ENCODE data around the gene FKBP5.

FKBP5 gene

GRCh38 chr6:35587167-35587566, 101.5 kb downstream of the FKBP5 start:
- Histone ChIP-seq H3K4me1 (ENCODE audit: insufficient read depth, low read length, severe bottlenecking) (peaks cover 8% of the 10 kb centered on the region), H3K27me3 (ENCODE audit: insufficient read depth, low read length) (no peaks in the 10 kb centered on the region), H3F3A (ENCODE audit: insufficient read depth, low read length) (peaks cover 4% of the 10 kb centered on the region; the same call in 1 of the 2 replicates), H3K9me2 (ENCODE audit: low read depth, low read length) (no peaks in the 10 kb centered on the region), H3K79me2 (ENCODE audit: insufficient read depth, low read length) (no peaks in the 10 kb centered on the region), H3K9ac (ENCODE audit: low read length) (no peak overlapping the region), H3K4me2 (ENCODE audit: low read length) (no peak overlapping the region), H2AFZ (ENCODE audit: low read length) (no peak overlapping the region), H3K9me3 (ENCODE audit: low read length) (no peaks in the 10 kb centered on the region), H3K4me3 (ENCODE audit: low read depth, low read length, poor library complexity, severe bottlenecking) (no peak overlapping the region), H3K36me3 (ENCODE audit: insufficient read depth, low read length) (peaks cover 78% of the 10 kb centered on the region), H4K20me1 (ENCODE audit: insufficient read depth, low read length) (no peaks in the 10 kb centered on the region), H3K27ac (ENCODE audit: low read depth, low read length, poor library complexity, severe bottlenecking) (no peak overlapping the region)
- TF ChIP-seq, protein P1, sequence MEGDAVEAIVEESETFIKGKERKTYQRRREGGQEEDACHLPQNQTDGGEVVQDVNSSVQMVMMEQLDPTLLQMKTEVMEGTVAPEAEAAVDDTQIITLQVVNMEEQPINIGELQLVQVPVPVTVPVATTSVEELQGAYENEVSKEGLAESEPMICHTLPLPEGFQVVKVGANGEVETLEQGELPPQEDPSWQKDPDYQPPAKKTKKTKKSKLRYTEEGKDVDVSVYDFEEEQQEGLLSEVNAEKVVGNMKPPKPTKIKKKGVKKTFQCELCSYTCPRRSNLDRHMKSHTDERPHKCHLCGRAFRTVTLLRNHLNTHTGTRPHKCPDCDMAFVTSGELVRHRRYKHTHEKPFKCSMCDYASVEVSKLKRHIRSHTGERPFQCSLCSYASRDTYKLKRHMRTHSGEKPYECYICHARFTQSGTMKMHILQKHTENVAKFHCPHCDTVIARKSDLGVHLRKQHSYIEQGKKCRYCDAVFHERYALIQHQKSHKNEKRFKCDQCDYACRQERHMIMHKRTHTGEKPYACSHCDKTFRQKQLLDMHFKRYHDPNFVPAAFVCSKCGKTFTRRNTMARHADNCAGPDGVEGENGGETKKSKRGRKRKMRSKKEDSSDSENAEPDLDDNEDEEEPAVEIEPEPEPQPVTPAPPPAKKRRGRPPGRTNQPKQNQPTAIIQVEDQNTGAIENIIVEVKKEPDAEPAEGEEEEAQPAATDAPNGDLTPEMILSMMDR (IDR thresholded peaks at IDR 0.05; ENCODE audit: low read length) = no peak
- no peak for TF ChIP-seq EZH2 (IDR thresholded peaks at IDR 0.05; ENCODE audit: borderline replicate concordance, low read length)

DNA sequence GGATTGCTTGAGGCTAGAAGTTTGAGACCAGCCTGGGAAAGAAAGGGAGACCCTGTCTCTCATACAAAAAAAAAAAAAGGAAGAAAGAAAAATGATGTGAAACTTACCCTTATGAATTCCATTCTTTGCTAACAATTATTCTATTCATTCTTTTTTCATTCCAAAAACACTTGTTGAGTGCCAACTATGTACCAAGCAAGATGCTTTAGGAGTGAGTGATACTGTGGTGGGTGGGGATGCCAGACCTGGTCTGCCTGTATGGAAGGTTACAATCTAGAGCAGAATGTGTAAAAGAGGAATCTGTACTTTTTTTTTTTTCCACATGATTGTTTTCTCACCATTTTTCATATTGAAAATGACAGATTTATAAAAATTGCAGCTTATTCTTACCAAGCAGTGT, 102.2 kb downstream of the FKBP5 start:
- Histone ChIP-seq H3K79me2 (ENCODE audit: insufficient read depth, low read length) (no peaks in the 10 kb centered on the region), H3K9me3 (ENCODE audit: low read length) (no peaks in the 10 kb centered on the region), H3K27ac (ENCODE audit: low read depth, low read length, poor library complexity, severe bottlenecking) (no peak overlapping the region), H3K27me3 (ENCODE audit: insufficient read depth, low read length) (no peaks in the 10 kb centered on the region), H3K4me1 (ENCODE audit: insufficient read depth, low read length, severe bottlenecking) (peaks cover 13% of the 10 kb centered on the region), H3K36me3 (ENCODE audit: insufficient read depth, low read length) (peaks cover 78% of the 10 kb centered on the region), H3K4me3 (ENCODE audit: low read depth, low read length, poor library complexity, severe bottlenecking) (no peak overlapping the region), H2AFZ (ENCODE audit: low read length) (no peak overlapping the region), H3K9me2 (ENCODE audit: low read depth, low read length) (no peaks in the 10 kb centered on the region), H3K4me2 (ENCODE audit: low read length) (no peak overlapping the region), H3F3A (ENCODE audit: insufficient read depth, low read length) (peaks cover 4% of the 10 kb centered on the region; the same call in 1 of the 2 replicates), H3K9ac (ENCODE audit: low read length) (no peak overlapping the region), H4K20me1 (ENCODE audit: insufficient read depth, low read length) (no peaks in the 10 kb centered on the region)
- TF ChIP-seq, protein P1 (IDR thresholded peaks at IDR 0.05; ENCODE audit: low read length) = no peak
- TF ChIP-seq EZH2 (IDR thresholded peaks at IDR 0.05; ENCODE audit: borderline replicate concordance, low read length) = no peak

DNA sequence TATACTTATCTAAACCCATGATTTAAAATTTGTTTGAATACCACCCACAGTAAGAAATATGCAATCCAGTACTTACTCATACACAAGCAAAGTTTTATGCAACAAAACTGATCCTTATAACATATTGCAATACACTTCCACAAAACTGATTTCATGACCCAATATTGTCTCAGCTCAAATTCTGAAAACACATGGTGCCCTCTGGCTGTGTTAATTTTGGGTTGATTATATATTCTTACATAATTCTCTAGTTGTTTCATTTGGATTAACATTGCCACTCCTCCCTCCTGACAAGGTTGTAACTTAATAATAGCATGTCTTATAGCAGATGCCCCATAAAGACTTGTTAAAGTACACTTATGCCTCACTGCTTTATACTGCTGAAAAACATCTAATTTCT, 103.1 kb downstream of the FKBP5 start:
- H3K4me3 ChIP-seq (ENCODE audit: low read depth, low read length, poor library complexity, severe bottlenecking) = no peak overlapping the region
- H4K20me1 ChIP-seq (ENCODE audit: insufficient read depth, low read length) = no peaks in the 10 kb centered on the region
- H3K9me3 ChIP-seq (ENCODE audit: low read length) = no peaks in the 10 kb centered on the region
- no peak overlapping the region for H3K9ac ChIP-seq (ENCODE audit: low read length)
- H3K79me2 ChIP-seq (ENCODE audit: insufficient read depth, low read length) = no peaks in the 10 kb centered on the region
- peaks cover 4% of the 10 kb centered on the region; the same call in 1 of the 2 replicates for H3F3A ChIP-seq (ENCODE audit: insufficient read depth, low read length)
- H3K27ac ChIP-seq (ENCODE audit: low read depth, low read length, poor library complexity, severe bottlenecking) = no peak overlapping the region
- H3K4me1 ChIP-seq (ENCODE audit: insufficient read depth, low read length, severe bottlenecking) = peaks cover 16% of the 10 kb centered on the region
- H3K4me2 ChIP-seq (ENCODE audit: low read length) = no peak overlapping the region
- peaks cover 74% of the 10 kb centered on the region for H3K36me3 ChIP-seq (ENCODE audit: insufficient read depth, low read length)
- no peak for TF ChIP-seq EZH2 (IDR thresholded peaks at IDR 0.05; ENCODE audit: borderline replicate concordance, low read length)
- TF ChIP-seq, protein P1 (IDR thresholded peaks at IDR 0.05; ENCODE audit: low read length) = no peak
- no peaks in the 10 kb centered on the region for H3K9me2 ChIP-seq (ENCODE audit: low read depth, low read length)
- H3K27me3 ChIP-seq (ENCODE audit: insufficient read depth, low read length) = no peaks in the 10 kb centered on the region
- no peak overlapping the region for H2AFZ ChIP-seq (ENCODE audit: low read length)

All from OCI-LY1 (cell line).